GM12872 (cell line): ENCODE measurements around the gene NDUFB3.

Experiments used
- TF ChIP-seq, protein P1 (sequence below): IDR thresholded peaks from 3 replicates; pipeline ENCODE4 v1.5.1; 2011; ENCODE audit warnings: low read depth, mild to moderate bottlenecking, low read length, moderate library complexity; ENCODE audit not compliant: insufficient read depth

NDUFB3 gene

DNA sequence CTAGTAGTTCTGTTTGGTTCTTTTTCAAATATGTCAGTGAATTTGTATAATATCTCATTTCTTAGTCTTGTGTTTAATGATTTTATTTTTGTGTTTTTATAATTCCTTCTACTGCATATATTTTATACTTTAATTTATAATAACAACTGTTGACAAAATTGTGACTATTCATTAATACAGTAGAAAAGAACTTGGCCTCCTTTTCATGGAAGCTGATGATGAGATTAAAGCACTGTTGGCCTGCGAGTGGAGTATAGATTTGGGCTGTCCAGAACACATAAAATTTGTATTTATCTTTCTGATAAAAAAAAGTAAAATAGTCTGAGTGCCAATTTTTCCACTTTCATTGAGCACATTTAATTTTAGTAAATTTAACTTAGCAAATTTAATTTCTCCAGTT, 56.2 kb downstream of the NDUFB3 start:
- TF ChIP-seq, protein P1, sequence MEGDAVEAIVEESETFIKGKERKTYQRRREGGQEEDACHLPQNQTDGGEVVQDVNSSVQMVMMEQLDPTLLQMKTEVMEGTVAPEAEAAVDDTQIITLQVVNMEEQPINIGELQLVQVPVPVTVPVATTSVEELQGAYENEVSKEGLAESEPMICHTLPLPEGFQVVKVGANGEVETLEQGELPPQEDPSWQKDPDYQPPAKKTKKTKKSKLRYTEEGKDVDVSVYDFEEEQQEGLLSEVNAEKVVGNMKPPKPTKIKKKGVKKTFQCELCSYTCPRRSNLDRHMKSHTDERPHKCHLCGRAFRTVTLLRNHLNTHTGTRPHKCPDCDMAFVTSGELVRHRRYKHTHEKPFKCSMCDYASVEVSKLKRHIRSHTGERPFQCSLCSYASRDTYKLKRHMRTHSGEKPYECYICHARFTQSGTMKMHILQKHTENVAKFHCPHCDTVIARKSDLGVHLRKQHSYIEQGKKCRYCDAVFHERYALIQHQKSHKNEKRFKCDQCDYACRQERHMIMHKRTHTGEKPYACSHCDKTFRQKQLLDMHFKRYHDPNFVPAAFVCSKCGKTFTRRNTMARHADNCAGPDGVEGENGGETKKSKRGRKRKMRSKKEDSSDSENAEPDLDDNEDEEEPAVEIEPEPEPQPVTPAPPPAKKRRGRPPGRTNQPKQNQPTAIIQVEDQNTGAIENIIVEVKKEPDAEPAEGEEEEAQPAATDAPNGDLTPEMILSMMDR: no peak

DNA sequence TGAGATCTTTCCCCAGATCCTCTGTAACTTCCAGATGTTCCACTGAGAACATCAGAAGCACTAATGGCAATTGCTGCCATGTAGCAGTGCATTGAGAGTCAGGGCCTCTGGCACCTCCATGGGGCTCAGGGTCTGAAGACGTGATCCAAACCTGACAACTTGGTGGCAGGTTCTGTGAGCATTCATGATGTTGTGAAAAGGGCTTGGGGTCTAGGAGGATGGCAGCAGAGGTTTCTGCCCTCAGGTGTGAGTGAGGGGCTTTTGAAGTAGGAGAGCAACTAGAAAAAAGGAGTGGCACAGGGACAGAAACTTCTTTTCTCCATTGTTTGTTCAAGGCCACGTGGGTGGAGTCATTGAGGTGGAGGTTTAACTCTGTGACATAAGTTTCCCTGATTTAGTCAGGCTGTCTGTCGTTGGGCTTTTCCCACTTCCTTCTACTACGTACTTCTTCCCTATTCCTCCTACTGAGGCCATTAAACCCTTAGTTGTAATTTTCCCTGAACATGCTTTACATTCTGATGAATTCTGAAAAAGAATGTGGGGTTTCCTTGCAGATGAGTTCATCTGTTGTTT, 57.2 kb downstream of the NDUFB3 start:
- TF ChIP-seq, protein P1: no peak

DNA sequence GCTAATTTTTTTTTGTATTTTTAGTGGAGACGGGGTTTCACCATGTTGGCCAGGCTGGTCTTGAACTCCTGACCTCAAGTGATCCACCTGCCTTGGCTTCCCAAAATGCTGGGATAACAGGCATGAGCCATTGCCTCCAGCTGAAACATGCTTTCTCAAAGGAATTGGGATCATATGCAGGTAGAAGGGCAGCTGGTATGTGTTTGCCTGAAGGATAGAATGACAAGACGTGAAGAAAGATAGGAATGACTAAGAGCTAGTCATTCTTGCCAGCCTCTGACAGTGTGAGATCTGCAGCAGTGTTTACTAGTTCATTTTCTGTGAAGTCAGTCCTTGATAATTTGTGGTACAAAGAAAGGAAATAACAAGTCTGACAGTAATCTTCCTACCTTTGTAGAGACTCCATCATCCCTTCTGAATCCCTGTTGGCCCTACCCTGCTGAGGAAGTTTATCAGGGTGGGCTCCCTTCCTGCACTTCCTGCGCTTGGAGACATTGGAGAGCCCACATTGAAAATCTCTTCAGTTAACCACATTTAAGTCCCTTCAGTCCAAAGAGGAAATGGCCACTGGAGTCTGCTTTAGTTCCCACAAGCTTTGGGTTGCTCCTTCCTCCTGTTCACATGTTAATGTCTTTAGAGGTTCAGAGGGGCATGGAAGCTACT, 58.9 kb downstream of the NDUFB3 start:
- TF ChIP-seq, protein P1: no peak

DNA sequence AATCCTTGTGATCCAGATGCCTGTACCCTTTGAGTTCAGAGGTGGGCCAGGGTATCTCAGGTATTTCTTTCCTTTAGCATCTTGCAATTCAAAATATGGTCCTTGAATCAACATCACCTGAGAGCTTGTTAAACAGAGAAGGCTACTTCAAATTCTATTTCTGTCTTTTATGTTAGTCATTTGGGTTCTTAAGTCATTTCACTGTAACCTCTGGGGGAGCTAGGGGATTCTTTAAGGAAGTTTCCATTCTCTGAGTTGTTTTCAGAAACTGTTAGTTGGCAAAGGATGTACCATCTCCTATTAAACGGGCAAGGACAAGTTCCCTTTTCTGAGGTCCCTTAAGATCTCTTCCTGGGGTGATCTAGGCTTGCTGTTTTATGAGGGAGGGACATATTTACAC, 60.7 kb downstream of the NDUFB3 start:
- TF ChIP-seq, protein P1: no peak
